SK-N-MC (cell line): Measurements from ENCODE around the gene MRPS23.

ENCODE experiments used
- EZH2 ChIP-seq: fragments of 200-600 bp; sonication (generic); IDR thresholded peaks from one replicate; pipeline ENCODE4 v1.6.1; 2017; ENCODE audit warnings: antibody characterized with exemption
- POLR2AphosphoS5 ChIP-seq: IDR thresholded peaks from 2 replicates; pipeline ENCODE4 v1.6.1; 2012; ENCODE audit warnings: mild to moderate bottlenecking, low read depth, low read length, borderline replicate concordance

- no peak for TF ChIP-seq EZH2
- no peak for TF ChIP-seq POLR2AphosphoS5
Observed at GRCh38 chr17:57879437-57880085, 29.7 kb upstream of the MRPS23 start.
